SKM-1 treated with dmso at 0.1 percent for 144 hours (cell line): ENCODE data around the gene PPP2R5A.

Experiments
- DNase-seq: peaks from one replicate; lab custom pipeline; 2025; ENCODE audit not compliant: unreplicated experiment; lab: John Stamatoyannopoulos, UW

PPP2R5A gene

DNA sequence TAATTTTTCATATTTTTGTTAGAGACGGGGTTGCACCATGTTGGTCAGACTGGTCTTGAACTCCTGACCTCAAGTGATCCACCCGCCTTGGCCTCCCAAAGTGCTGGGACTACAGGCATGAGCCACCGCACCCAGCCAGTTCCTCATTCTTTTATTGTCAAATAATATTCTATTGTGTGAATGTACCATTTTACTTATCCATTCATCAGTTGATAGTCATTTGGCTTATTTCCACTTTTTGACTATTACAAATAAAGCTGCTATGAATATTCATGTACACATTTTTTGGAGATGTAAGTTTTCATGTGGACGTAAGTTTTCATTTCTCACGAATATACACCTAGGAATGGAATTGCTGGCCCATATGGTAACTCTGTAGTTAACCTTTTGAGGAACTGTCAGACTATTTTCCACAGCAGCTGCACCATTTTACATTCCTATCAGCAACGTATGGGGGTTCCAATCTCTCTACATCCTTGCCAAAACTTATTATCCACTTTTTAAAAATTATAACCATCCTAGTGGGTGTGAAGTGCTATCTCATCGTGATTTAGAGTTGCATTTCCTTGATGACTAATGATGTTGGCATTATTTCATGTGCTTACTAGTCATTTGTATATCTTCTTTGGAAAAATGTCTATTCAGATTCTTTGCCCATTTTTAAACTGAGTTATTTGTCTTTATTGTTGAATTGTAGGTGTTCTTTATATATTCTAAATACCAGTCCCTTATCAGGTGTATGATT lies 116.8 kb downstream of the PPP2R5A start:
- DNase-seq = no peak

DNA sequence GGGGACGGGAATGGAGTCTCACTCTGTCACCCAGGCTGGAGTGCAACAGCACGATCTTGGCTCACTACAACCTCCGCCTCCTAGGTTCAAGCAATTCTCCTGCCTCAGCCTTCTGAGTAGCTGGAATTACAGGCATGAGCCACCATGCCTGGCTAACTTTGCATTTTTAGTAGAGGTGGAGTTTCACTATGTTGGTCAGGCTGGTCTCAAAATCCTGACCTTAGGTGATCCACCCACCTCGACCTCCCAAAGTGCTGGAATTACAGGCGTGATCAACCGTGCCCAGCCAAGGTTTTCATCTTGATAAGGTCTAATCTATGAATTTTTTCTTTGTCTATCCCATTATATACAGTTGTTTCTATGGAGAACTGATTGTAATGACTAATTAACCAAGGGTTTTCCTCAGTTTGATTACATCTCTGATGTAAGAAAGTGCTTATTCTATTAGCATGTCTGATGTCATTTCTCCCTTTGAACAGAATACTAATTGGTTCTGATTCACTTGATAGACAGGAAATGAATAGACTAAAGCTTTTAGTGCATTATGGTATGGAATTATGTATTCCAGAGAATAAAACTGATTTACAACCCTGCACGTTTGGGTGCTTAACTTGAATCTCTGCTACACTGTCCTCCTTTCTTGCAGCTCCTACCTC lies 117.6 kb downstream of the PPP2R5A start:
- DNase-seq = no peak

DNA sequence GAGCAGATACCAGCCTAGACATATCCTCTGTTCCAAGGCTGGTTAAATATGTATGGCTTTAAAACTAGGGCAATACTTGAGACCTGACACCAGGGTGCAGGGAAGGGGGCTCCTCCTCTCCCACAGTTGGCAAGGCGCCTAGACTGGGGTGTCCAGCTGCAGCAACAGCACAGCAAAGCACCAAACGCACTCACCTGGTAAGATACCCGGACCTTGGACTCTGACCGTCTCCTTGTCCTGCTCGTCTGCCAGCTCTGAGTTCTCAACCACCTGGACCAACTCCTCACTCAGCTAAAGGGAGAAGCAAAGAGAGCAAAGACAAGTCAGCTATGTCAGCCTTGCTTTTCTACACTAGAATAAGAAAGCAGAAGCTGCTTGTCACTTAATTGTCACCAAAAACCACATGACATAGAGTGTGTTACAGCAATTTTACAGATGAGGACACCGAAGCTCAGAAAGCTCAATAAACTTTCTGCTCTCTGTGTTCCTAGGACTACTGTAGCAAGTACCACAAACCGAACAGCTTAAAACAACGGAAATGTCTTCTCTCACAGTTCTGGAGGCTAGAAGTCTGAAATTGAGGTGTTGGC lies 125.1 kb downstream of the PPP2R5A start:
- no peak for DNase-seq
